ENCODE data around the gene MYO18B. TPM values are rescaled to one million over a fixed set of nuclear protein-coding genes. Genes with fewer than 3 reads are reported as not detected.

MYO18B gene
- total and polyA plus RNA-seq, 2 of the 4 experiments (the other 2 are of a cell fraction): under 0.01 TPM; not detected in 1

DNA sequence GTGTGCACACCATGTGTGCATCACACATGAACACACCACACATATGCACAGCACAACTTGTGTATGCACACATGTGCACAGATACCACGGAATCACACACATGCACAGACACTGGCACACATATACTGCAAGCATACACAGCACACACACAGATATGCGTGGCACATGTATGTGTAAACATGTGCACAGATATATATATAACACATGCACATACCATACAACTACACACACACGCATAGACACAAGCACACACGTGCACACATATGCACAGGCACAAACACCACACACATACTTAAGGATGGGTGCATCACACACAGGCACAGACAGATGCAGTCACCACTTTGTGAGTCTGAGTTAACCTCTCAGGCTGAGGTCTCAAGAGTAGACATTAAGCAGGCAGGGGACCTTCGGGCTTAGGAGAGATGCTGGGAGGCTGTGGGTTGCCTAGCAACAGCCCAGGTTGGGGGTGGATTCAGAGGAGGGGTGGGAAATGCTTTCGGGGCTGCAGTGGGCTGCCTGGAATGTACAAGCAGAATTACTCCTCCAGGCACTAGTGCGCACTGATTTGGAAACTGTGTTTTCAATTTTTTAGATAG is 82.9 kb downstream of the MYO18B start:
- Histone ChIP-seq H3K36me3 (ENCODE audit: control insufficient read depth, insufficient read depth, low read length) (no peaks in the 10 kb centered on the region), H3K27ac (ENCODE audit: insufficient read depth, low read length) (no peak overlapping the region), H3K9ac (ENCODE audit: low read depth, low read length) (no peak overlapping the region), H2BK5ac (ENCODE audit: low read depth, low read length, poor library complexity, severe bottlenecking) (no peak overlapping the region), H4K20me1 (ENCODE audit: insufficient read depth, low read length) (no peaks in the 10 kb centered on the region), H3K4me2 (ENCODE audit: low read depth, low read length) (no peak overlapping the region), H3K9me3 (ENCODE audit: control insufficient read depth, insufficient read depth, low read length) (peaks cover 10% of the 10 kb centered on the region; the same call in 1 of the 2 replicates), H3K4me1 (ENCODE audit: control insufficient read depth, insufficient read depth, low read length) (no peaks in the 10 kb centered on the region), H4K91ac (ENCODE audit: insufficient read depth, low read depth, low read length) (no peak overlapping the region), H2BK120ac (ENCODE audit: low read depth, low read length) (no peak overlapping the region), H4K5ac (ENCODE audit: low read depth, low read length) (no peak overlapping the region), H2BK15ac (ENCODE audit: low read depth, low read length) (no peak overlapping the region), H3K14ac (replicated peaks; ENCODE audit: low read depth, low read length) (no peak overlapping the region), H3K4ac (ENCODE audit: low read depth, low read length) (no peak overlapping the region), H3K18ac (ENCODE audit: low read depth, low read length) (no peak overlapping the region), H3K56ac (ENCODE audit: extremely low read depth, insufficient read depth, low read length) (no peak overlapping the region), H3K79me1 (ENCODE audit: low read depth in 1 of 2, low read length in 2 of 2) (no peaks in the 10 kb centered on the region), H3K27me3 (ENCODE audit: control insufficient read depth, insufficient read depth, low read length) (no peaks in the 10 kb centered on the region), H2AK5ac (ENCODE audit: low read depth, low read length) (no peak overlapping the region), H3K23ac (ENCODE audit: low read depth, low read length) (no peak overlapping the region), H3K9me1 (ENCODE audit: insufficient read depth, low read length) (no peaks in the 10 kb centered on the region), H2BK20ac (ENCODE audit: low read depth, low read length) (no peak overlapping the region), H2AK9ac (replicated peaks; ENCODE audit: low read depth, low read length, poor library complexity) (no peak overlapping the region), H3K4me3 (ENCODE audit: insufficient read depth, low read depth, low read length) (no peak overlapping the region), H4K8ac (ENCODE audit: low read depth in 2 of 2, low read length in 2 of 2) (no peak overlapping the region), H2AFZ (replicated peaks; ENCODE audit: low read length, poor library complexity) (no peak overlapping the region)
- DNase-seq (no peak), ATAC-seq (ENCODE audit: low read depth) (no peak)
- intact Hi-C loops (cut with micrococcal nuclease): no loop called here
- WGBS, 2 experiments (ENCODE audit: extremely low coverage in 2 of 2, insufficient read length in 1 of 2): no CpG with 5 or more reads among the region's 7 CpGs
- no TSS peak for BruUV-seq (replicated peaks)
- POLR2A ChIA-PET (ENCODE audit: unreplicated experiment): no interaction called here
- dilution Hi-C loops (cut with HindIII; ENCODE audit: low sequenced_read_pairs, unreplicated experiment): no loop called here
- CTCF ChIA-PET: no interaction called here
- no peak for TF ChIP-seq MAFK (IDR thresholded peaks at IDR 0.05; ENCODE audit: low read depth, low read length)
- no peak for TF ChIP-seq SMC3 (IDR thresholded peaks at IDR 0.05; ENCODE audit: low read depth, low read length)
- no peak for TF ChIP-seq CEBPB (IDR thresholded peaks at IDR 0.05; ENCODE audit: low read depth, low read length)
- TF ChIP-seq POLR2A (IDR thresholded peaks at IDR 0.05; ENCODE audit: low read depth, low read length): no peak
- no peak for TF ChIP-seq MXI1 (IDR thresholded peaks at IDR 0.05; ENCODE audit: borderline replicate concordance, low read depth, low read length)
- TF ChIP-seq FOS (IDR thresholded peaks at IDR 0.05; ENCODE audit: low read depth, low read length): no peak
- TF ChIP-seq BHLHE40 (IDR thresholded peaks at IDR 0.05; ENCODE audit: low read depth, low read length): no peak
- no peak for TF ChIP-seq RCOR1 (IDR thresholded peaks at IDR 0.05; ENCODE audit: insufficient replicate concordance, low read length)
- no peak for TF ChIP-seq USF2 (IDR thresholded peaks at IDR 0.05; ENCODE audit: low read depth, low read length)
- TF ChIP-seq ELK1 (IDR thresholded peaks at IDR 0.05; ENCODE audit: borderline replicate concordance, low read depth, low read length): no peak
- no peak for TF ChIP-seq RAD21 (IDR thresholded peaks at IDR 0.05; ENCODE audit: low read length)
- TF ChIP-seq MAZ (IDR thresholded peaks at IDR 0.05; ENCODE audit: borderline replicate concordance, low read depth, low read length): no peak
- in situ Hi-C loops (cut with MboI; ENCODE audit: low sequenced_read_pairs): no loop called here
